Activated CD8-positive, alpha-beta T cell treated with anti-CD3 and anti-CD28 coated beads, Interleukin-2, amount 10 ng/mL, durations not matched to agents 7 days and 5 days (primary cell): ENCODE results near the gene FSD1L. TPM values are rescaled to one million over a fixed set of nuclear protein-coding genes. Genes with fewer than 3 reads are reported as not detected.

Source experiments
- ATAC-seq: fragments of 150-1000 bp; cut with Tn5 transposase; one replicate; pipeline ENCODE4 v1.10.0; 2021; ENCODE audit warnings: moderate library complexity
- CTCF ChIA-PET: fragments of 350-600 bp; sonication (Branson Sonifier 250); formaldehyde crosslinking; loops from one replicate; lab custom pipeline; 2021; ENCODE audit warnings: antibody characterized with exemption; lab: Charles Lee
- POLR2A ChIA-PET: fragments of 350-600 bp; sonication (Branson Sonifier 250); formaldehyde crosslinking; loops from one replicate; lab custom pipeline; 2021; ENCODE audit warnings: antibody characterized with exemption; lab: Charles Lee
- DNase-seq: peaks from one replicate; pipeline ENCODE4 v3.0.0-alpha.2; 2020
- H3K27ac Mint-ChIP-seq: one replicate; pipeline ENCODE4 v1.8.0; 2021; ENCODE audit warnings: mild to moderate bottlenecking, mixed read lengths
- H3K27me3 Mint-ChIP-seq: one replicate; pipeline ENCODE4 v1.8.0; 2021; ENCODE audit warnings: low read depth, mixed read lengths
- H3K36me3 Mint-ChIP-seq: one replicate; pipeline ENCODE4 v1.8.0; 2021; ENCODE audit warnings: low read depth, mixed read lengths
- H3K4me1 Mint-ChIP-seq: one replicate; pipeline ENCODE4 v1.8.0; 2021; ENCODE audit warnings: low read depth, mixed read lengths
- H3K4me3 Mint-ChIP-seq: one replicate; pipeline ENCODE4 v1.8.0; 2021; ENCODE audit warnings: mild to moderate bottlenecking, mixed read lengths
- H3K9me3 Mint-ChIP-seq: one replicate; pipeline ENCODE4 v1.8.0; 2022; ENCODE audit warnings: mixed read lengths; ENCODE audit not compliant: insufficient read depth
- total RNA-seq, 2 experiments: library from RNA; stranded (reverse); gene quantifications; one replicate each; pipeline ENCODE4 v1.2.3, GENCODE V29; 2021

FSD1L gene
- total RNA-seq, 2 experiments from 2014 or later: 7.9 to 8.3 TPM

DNA sequence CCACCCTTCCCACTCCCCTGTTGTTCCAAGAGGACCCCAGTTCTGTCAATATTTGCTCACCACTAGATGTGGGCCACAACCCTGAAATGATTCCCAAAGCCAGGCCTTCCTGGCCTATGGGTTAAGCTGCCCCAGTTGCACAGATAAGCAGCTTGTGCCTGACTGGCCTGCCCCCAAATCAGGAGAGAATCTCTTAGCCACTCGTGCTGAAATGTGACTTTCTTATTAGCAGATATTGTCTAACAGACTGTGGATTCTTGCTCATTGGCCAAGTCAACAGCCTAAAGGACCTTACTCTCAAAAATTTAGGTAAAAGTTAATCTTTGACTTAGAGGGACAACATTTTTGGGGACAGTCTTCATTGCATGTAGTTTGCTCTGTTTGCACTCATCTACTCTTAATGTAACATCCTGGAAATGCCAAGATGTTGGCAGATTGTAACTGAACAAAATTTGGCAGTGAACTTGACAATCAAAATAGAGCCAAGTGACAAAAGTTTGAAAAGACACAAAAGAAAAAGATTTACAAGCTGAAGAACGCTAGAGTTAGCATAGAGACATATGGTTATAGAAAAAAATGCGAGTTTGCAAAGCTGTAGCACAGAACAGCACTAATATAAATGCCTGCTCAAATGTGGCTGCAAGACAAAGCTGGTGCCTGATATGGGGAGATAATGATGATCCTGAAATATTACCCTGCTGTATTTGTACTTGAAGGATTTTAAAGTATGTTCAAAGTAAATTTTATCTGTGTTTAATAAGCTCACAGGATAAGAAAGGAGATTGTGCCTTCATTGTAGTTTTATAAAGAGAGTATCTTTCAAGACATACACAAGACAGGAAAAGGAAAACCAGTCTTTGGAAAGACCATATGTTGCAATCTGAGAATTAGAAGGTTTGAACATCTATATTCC is 29.0 kb upstream of the FSD1L start:
- H3K27me3 Mint-ChIP-seq: peaks cover 12% of the 10 kb centered on the region
- H3K36me3 Mint-ChIP-seq: no peaks in the 10 kb centered on the region
- no peaks in the 10 kb centered on the region for H3K9me3 Mint-ChIP-seq
- no peak overlapping the region for H3K27ac Mint-ChIP-seq
- ATAC-seq (no peak), DNase-seq (no peak)
- CTCF ChIA-PET: interaction anchor here (1.3 kb wide), 1 partner anchor 11 kb away, joined by 3 read pairs; no protein-coding TSS in a partner anchor
- H3K4me1 Mint-ChIP-seq: peaks cover 21% of the 10 kb centered on the region
- H3K4me3 Mint-ChIP-seq: no peak overlapping the region
- POLR2A ChIA-PET: no interaction called here

DNA sequence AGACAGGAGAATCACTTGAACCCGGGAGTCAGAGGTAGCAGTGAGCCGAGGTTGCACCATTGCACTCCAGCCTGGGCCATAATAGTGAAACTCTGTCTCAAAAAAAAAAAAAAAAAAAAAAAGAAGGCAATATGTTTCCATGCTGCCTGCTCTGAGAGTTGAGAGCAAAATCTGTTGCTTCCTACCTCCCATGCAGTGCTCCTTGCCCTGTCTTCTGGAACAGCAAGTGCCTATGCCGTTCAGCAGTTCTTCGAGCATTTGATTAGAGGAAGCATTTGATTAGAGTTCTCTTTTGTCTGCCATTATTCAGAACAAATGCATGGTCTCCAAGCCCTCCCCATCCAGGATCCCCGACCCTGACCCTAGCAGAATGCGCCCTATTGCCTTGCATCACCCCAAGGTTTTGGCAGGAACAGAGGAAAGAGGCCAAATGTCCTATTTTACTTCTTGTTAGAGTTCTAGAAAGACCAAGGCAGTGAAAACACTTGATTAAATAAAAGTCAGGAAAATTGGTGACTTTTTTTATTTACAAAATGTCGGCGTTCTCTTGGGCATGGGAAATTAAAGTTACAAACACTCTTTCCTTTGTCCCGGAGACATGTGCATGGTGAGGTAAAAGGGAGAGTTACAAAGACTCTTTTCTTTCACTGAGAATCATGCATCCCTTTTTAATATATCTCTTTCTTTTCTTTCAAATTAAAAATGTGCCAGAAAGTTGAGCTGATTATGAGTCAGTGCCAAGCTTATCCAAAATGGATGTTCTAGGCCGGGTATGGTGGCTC is 27.8 kb upstream of the FSD1L start:
- H3K9me3 Mint-ChIP-seq: no peaks in the 10 kb centered on the region
- H3K27me3 Mint-ChIP-seq: peaks cover 11% of the 10 kb centered on the region
- no peaks in the 10 kb centered on the region for H3K36me3 Mint-ChIP-seq
- ATAC-seq (no peak), DNase-seq (no peak)
- POLR2A ChIA-PET: no interaction called here
- no peak overlapping the region for H3K4me3 Mint-ChIP-seq
- H3K27ac Mint-ChIP-seq: no peak overlapping the region
- peaks cover 18% of the 10 kb centered on the region for H3K4me1 Mint-ChIP-seq
- CTCF ChIA-PET: no interaction called here

DNA sequence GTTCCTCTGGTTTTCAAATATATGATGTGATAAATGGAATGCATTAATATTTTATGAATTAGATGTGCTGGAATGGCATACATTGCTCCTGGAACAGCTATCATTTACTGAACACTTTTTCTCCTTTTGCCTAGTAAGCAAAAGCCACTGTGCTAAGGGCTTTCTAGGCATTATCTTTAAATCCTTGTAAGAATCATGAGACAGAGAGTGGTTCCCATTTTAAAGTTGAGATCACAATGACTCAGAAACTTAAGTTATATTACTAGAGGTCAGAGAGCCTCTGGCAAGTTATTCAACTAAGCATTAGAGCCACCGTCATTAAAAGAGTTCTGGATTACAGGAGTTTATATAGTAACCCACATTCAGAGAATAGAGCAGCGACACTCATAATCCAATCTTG is 26.7 kb upstream of the FSD1L start:
- H3K4me3 Mint-ChIP-seq: no peak overlapping the region
- H3K4me1 Mint-ChIP-seq: peaks cover 12% of the 10 kb centered on the region
- DNase-seq (no peak), ATAC-seq (no peak)
- H3K36me3 Mint-ChIP-seq: no peaks in the 10 kb centered on the region
- POLR2A ChIA-PET: no interaction called here
- CTCF ChIA-PET: interaction anchor here (0.6 kb wide), 1 partner anchor 10 kb away, joined by 3 read pairs; no protein-coding TSS in a partner anchor
- no peaks in the 10 kb centered on the region for H3K9me3 Mint-ChIP-seq
- H3K27ac Mint-ChIP-seq: no peak overlapping the region
- peaks cover 10% of the 10 kb centered on the region for H3K27me3 Mint-ChIP-seq

DNA sequence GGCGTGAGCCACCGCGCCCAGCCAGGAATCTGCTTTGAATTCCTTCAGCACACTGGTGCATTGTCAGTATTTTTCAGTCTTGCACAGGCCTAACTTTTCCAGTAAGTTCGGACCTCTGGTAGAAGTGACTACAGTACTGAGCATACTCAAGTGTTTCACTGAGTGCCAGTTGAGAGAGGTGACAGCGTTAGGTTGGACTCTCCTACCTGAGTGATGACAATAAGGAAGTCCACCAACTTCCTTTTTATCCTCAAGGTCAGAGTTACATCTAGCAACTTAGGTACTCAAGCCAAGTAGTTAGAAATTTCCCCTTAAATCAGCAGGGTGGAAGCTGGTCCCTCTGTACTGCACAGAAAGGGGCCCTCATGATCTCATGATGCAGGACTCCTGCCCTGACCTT is 26.0 kb upstream of the FSD1L start:
- ChIA-PET CTCF (no interaction called here), POLR2A (no interaction called here)
- Mint-ChIP-seq H3K4me3 (no peak overlapping the region), H3K9me3 (no peaks in the 10 kb centered on the region), H3K27ac (no peak overlapping the region), H3K36me3 (no peaks in the 10 kb centered on the region), H3K4me1 (peaks cover 5% of the 10 kb centered on the region), H3K27me3 (peaks cover 12% of the 10 kb centered on the region)
- no peak for DNase-seq
- no peak for ATAC-seq

DNA sequence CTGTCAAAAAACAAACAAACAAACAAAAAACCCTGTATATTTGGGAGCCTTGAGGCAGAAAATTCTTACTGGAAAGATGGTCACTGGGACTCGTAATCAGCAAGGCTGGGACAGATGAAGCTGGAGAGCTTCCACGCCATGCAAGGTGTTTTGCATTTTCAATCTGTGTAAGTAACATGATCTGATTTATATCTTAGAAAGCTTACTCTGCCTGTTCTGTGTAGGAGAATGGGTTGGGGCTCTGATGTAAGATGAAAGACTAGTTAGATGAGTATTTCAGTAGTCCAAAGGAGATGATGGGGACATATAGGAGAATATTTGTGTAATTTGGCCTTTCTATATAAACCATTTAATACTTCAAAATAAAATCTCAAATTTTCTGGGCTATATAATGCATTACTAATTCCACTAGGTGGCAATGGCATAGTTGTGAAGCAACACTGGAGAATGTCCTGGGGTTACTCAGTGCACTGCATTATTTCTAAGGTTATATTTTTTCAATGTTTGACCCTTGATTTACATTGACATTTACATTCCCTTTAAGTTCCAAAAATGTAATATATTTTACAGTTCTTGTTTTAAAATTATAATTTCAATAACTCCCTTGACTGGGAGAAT is 21.9 kb upstream of the FSD1L start:
- no peaks in the 10 kb centered on the region for H3K4me1 Mint-ChIP-seq
- H3K36me3 Mint-ChIP-seq: no peaks in the 10 kb centered on the region
- ChIA-PET POLR2A (no interaction called here), CTCF (no interaction called here)
- peaks cover 15% of the 10 kb centered on the region for H3K27me3 Mint-ChIP-seq
- ATAC-seq: no peak
- no peak overlapping the region for H3K4me3 Mint-ChIP-seq
- DNase-seq: no peak
- no peaks in the 10 kb centered on the region for H3K9me3 Mint-ChIP-seq
- no peak overlapping the region for H3K27ac Mint-ChIP-seq

DNA sequence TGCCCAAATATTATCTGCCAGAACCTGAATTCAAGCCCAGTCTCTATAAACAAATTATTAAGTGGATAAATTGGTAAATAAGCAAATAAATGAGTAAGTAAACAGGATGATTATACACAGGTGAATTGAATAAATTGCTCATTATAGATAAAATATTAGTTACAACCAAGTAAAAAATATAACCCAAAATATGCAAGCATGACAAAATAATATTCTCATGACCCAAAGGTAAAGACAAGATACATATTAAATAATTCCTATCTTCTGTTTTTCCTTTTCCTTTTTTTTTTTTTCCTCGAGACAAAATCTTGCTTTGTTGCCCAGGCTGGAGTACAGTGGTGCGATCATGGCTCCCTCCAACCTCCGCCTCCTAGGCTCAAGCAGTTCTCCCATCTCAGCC is 21.2 kb upstream of the FSD1L start:
- H3K9me3 Mint-ChIP-seq: no peaks in the 10 kb centered on the region
- ATAC-seq: no peak
- CTCF ChIA-PET: no interaction called here
- POLR2A ChIA-PET: no interaction called here
- H3K27me3 Mint-ChIP-seq: peaks cover 15% of the 10 kb centered on the region
- DNase-seq: no peak
- H3K4me3 Mint-ChIP-seq: no peak overlapping the region
- no peaks in the 10 kb centered on the region for H3K36me3 Mint-ChIP-seq
- H3K4me1 Mint-ChIP-seq: no peaks in the 10 kb centered on the region
- no peak overlapping the region for H3K27ac Mint-ChIP-seq

DNA sequence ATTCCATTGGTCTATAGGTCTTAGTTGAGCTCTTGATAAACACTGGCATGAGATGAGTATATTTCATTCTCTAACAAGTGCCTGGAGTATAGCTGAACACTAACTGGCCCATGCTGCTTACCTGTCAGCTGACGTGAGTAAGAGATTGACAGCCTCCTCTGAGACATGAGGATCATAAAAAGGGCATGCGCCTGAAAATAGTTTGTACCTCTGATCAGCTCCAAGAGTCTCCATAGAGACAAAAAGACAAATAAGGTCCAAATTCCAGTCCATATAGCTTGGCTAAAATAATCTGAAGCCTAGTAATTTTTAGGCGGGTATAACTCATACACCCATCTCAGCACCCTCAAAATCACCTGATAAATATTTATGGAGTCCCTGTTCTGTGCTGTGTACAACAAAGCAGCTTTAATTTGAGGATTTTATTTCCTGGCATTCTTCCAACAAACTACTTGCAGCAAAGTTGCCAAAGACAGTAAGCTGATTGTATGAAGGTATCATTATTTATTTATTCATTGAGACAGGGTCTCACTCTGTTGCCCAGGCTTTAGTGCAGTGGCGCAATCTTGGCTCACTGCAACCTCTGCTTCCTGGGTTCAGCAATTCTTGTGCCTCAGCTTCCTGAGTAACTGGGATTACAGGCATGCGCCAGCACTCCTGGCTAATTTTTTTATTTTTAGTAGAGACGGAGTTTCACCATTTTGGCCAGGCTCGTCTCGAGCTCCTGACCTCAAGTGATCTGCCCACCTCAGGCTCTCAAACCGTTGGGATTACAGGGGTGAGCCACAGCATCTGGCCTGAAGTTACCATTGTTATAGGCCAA is 16.2 kb upstream of the FSD1L start:
- Mint-ChIP-seq H3K9me3 (no peaks in the 10 kb centered on the region), H3K4me3 (no peak overlapping the region), H3K4me1 (no peaks in the 10 kb centered on the region), H3K27ac (no peak overlapping the region), H3K27me3 (peaks cover 6% of the 10 kb centered on the region), H3K36me3 (no peaks in the 10 kb centered on the region)
- CTCF ChIA-PET: interaction anchor here (0.7 kb wide), 1 partner anchor 11 kb away, joined by 3 read pairs; no protein-coding TSS in a partner anchor
- DNase-seq (no peak), ATAC-seq (no peak)
- POLR2A ChIA-PET: no interaction called here

DNA sequence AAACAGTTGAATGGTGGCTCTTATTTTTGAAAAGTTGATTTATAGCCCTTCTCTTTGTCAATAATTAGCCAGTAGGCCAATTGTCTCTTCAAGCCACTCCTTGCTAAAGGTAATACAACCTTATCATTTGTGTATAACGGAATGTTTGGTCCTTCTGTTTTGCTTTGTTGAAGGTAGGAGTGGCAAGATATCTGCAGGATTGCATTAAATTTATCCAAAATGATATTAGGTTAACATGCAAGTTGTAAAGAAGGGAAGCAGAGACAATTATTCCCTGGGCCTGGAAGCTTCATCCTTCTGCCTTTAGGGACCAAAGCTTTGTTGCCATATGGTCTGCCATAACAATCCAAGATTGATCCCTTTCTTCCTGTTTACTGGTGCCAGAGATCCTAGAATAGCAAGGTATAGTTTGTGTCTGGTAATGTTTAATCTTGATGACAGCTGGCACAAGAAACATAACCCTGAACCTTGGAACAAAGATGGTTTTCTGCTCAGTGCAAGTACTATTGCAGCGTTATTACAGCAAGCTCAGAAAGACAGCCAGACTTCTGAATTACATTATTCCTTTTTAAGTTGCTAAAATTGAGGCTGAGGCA is 15.5 kb upstream of the FSD1L start:
- CTCF ChIA-PET: no interaction called here
- H3K4me1 Mint-ChIP-seq: no peaks in the 10 kb centered on the region
- ATAC-seq (no peak), DNase-seq (no peak)
- no peaks in the 10 kb centered on the region for H3K9me3 Mint-ChIP-seq
- H3K4me3 Mint-ChIP-seq: no peak overlapping the region
- POLR2A ChIA-PET: no interaction called here
- H3K27ac Mint-ChIP-seq: no peak overlapping the region
- peaks cover 4% of the 10 kb centered on the region for H3K27me3 Mint-ChIP-seq
- H3K36me3 Mint-ChIP-seq: no peaks in the 10 kb centered on the region

DNA sequence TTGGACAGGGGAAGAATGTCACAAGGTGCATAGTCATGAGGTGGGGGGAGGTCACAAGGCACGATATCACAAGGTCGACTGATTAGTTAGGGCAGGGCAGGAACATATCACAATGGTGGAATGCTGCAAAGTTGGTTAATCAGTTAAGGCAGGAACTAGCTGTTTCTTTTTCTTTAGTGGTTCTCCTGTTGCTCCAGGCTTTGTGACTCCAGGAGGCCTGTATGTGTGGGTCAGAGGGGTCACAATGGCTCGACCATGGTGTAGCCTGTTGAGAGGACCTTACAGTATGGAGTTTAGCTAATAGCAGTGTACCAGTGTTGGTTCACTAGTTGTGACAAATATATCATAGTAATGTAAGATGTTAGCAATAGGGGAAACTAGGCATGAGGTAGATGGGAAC is 12.4 kb upstream of the FSD1L start:
- no peak for ATAC-seq
- ChIA-PET CTCF (interaction anchor here (0.9 kb wide), 1 partner anchor 582 kb away, joined by 3 read pairs; no protein-coding TSS in a partner anchor), POLR2A (no interaction called here)

DNA sequence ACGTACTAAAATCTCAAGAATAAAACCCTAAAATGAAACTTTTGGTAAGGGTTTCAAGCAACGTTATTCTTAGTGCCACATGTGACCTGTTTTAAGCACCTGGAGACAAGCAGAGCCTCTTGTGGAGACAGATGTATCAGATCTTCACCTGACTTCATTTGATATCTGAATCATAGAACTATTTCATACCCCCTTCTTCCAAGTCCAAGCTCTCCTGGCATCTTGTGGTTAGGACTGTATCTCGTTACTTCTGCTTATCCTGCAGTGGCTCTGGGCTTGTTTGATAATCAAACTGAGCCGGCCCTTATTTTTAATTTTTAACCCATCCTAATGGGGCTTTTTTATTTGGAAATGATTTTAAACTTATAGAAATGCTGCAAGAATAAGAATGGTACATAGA is 11.1 kb upstream of the FSD1L start:
- DNase-seq (no peak), ATAC-seq (no peak)
- Mint-ChIP-seq H3K9me3 (no peaks in the 10 kb centered on the region), H3K27me3 (peaks cover 13% of the 10 kb centered on the region), H3K4me1 (no peaks in the 10 kb centered on the region), H3K4me3 (no peak overlapping the region), H3K36me3 (no peaks in the 10 kb centered on the region), H3K27ac (no peak overlapping the region)
- POLR2A ChIA-PET: no interaction called here
- CTCF ChIA-PET: no interaction called here

More for the DNA sequence above, 12.4 kb upstream of the FSD1L start:
- peaks cover 8% of the 10 kb centered on the region for H3K27me3 Mint-ChIP-seq
- H3K27ac Mint-ChIP-seq: no peak overlapping the region
- no peaks in the 10 kb centered on the region for H3K4me1 Mint-ChIP-seq
- H3K4me3 Mint-ChIP-seq: no peak overlapping the region
- H3K36me3 Mint-ChIP-seq: no peaks in the 10 kb centered on the region
- H3K9me3 Mint-ChIP-seq: no peaks in the 10 kb centered on the region
- DNase-seq: no peak

DNA sequence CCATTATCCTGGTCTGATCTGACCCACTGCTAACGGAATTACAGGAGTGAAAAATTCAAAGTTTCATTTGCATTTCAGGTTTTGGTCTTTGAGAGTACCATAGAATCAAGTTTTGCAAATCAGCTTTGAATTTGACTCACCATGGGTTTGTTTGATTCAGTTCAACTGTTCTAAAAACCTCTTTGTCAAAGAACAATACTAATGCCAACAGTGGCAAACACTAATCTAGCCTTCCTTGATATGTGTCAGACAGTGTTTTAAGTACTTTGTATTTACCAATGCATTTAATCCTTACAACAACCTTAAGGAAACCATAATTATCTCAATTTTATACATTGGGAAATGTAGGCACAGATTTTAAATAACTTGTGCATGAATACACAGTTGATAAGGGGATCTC is 10.1 kb upstream of the FSD1L start:
- ATAC-seq: no peak
- H3K27me3 Mint-ChIP-seq: peaks cover 13% of the 10 kb centered on the region
- no peaks in the 10 kb centered on the region for H3K9me3 Mint-ChIP-seq
- no peaks in the 10 kb centered on the region for H3K4me1 Mint-ChIP-seq
- no peak overlapping the region for H3K4me3 Mint-ChIP-seq
- no peak overlapping the region for H3K27ac Mint-ChIP-seq
- POLR2A ChIA-PET: no interaction called here
- DNase-seq: no peak
- H3K36me3 Mint-ChIP-seq: no peaks in the 10 kb centered on the region
- CTCF ChIA-PET: no interaction called here
